Common myeloid progenitor, CD34-positive (primary cell): ENCODE results near the gene HNRNPM.
A peak's percentile ranks its signal among the peaks of the same experiment; 100 is the strongest.

ENCODE experiments used
- CTCF ChIA-PET: fragments of 350-600 bp; sonication (Branson Sonifier 250); formaldehyde crosslinking; loops from one replicate; lab custom pipeline; 2021; ENCODE audit warnings: antibody characterized with exemption; lab: Charles Lee
- POLR2A ChIA-PET: fragments of 350-600 bp; sonication (Branson Sonifier 250); formaldehyde crosslinking; loops from one replicate; lab custom pipeline; 2021; ENCODE audit warnings: antibody characterized with exemption; lab: Charles Lee
- DNase-seq, 3 donors: peaks; one replicate each; pipeline versions ENCODE4 v3.0.0 to v3.0.0-alpha.2; 2013
- H3K27ac ChIP-seq, 2 experiments: 1 replicate in 1 of 2; 2 replicates in 1 of 2; pipeline ENCODE4 v1.7.0; 2013; ENCODE audit warnings: inconsistent platforms in 2 of 2, low read length in 2 of 2, mild to moderate bottlenecking in 2 of 2, low read depth in 1 of 2, moderate library complexity in 1 of 2; ENCODE audit not compliant: severe bottlenecking in 2 of 2, insufficient read depth in 1 of 2, poor library complexity in 1 of 2
- H3K27me3 ChIP-seq, 5 experiments: replicated peaks in 2 of 5; 1 replicate in 3 of 5; 2 replicates in 2 of 5; pipeline versions ENCODE4 v1.6.1 to v1.7.0; 2013; ENCODE audit warnings: low read length in 4 of 5, mild to moderate bottlenecking in 2 of 5, moderate library complexity in 2 of 5, inconsistent platforms in 1 of 5; ENCODE audit not compliant: insufficient read depth in 5 of 5, control insufficient read depth in 4 of 5
- H3K36me3 ChIP-seq, 4 experiments: 1 replicate in 2 of 4; 2 replicates in 2 of 4; pipeline versions ENCODE4 v1.6.1 to v1.7.0; 2013; ENCODE audit warnings: low read length in 3 of 4, control low read depth in 1 of 4, mild to moderate bottlenecking in 1 of 4; ENCODE audit not compliant: control insufficient read depth in 4 of 4, insufficient read depth in 4 of 4
- H3K4me1 ChIP-seq, 4 experiments: 1 replicate in 3 of 4; 2 replicates in 1 of 4; pipeline versions ENCODE4 v1.6.1 to v1.7.1; 2013; ENCODE audit warnings: low read length in 3 of 4, mild to moderate bottlenecking in 3 of 4, control low read depth in 1 of 4, inconsistent platforms in 1 of 4, moderate library complexity in 1 of 4; ENCODE audit not compliant: control insufficient read depth in 4 of 4, insufficient read depth in 4 of 4; ENCODE audit errors: control extremely low read depth in 1 of 4
- H3K4me3 ChIP-seq, 7 experiments: 1 replicate in 4 of 7; 2 replicates in 3 of 7; pipeline versions ENCODE4 v1.5.1 to v1.7.0; 2013; ENCODE audit warnings: mild to moderate bottlenecking in 7 of 7, low read length in 6 of 7, moderate library complexity in 6 of 7, inconsistent platforms in 2 of 7, low read depth in 2 of 7, control low read depth in 1 of 7; ENCODE audit not compliant: insufficient read depth in 4 of 7, control insufficient read depth in 1 of 7; ENCODE audit errors: extremely low read depth in 1 of 7
- H3K9me3 ChIP-seq, 5 experiments: 1 replicate in 4 of 5; 2 replicates in 1 of 5; pipeline versions ENCODE4 v1.6.1 to v1.7.1; 2013; ENCODE audit warnings: low read length in 4 of 5, mild to moderate bottlenecking in 2 of 5, inconsistent platforms in 1 of 5, low read depth in 1 of 5, moderate library complexity in 1 of 5; ENCODE audit not compliant: control insufficient read depth in 4 of 5, insufficient read depth in 2 of 5; ENCODE audit errors: control extremely low read depth in 1 of 5
- WGBS: methylation state at CpG from one replicate; pipeline ENCODE4 v1.1.5; 2013; ENCODE audit not compliant: insufficient coverage; 5-methylcytosine and 5-hydroxymethylcytosine counted together

HNRNPM gene

GRCh38 chr19:8486661-8487136 is 41.9 kb downstream of the HNRNPM start:
- Histone ChIP-seq H3K4me3 (peak overlapping the region in 1 of 7 experiments; percentile 7), H3K27me3 (no peaks in the 10 kb centered on the region), H3K27ac (peak overlapping the region in 1 of 2 experiments; percentile 55), H3K9me3 (no peaks in the 10 kb centered on the region), H3K4me1 (peaks cover 5 to 56% (median 45%) of the 10 kb centered on the region in 4 experiments), H3K36me3 (peaks cover 10 to 93% (median 64%) of the 10 kb centered on the region in 4 experiments)
- ChIA-PET POLR2A (interaction anchor here (1.1 to 1.9 kb wide), 5 partner anchors 7 to 90 kb away, joined by 4 to 20 read pairs (median 7); partner anchors contain the start of genes MYO1F and ZNF414), CTCF (interaction anchor here (0.8 to 5.3 kb wide), 15 partner anchors 8 to 102 kb away, joined by 3 to 94 read pairs (median 10); partner anchors contain the start of genes MARCHF2, MYO1F, PRAM1 and ZNF414)
- 88% methylated on average over 16 of the region's 16 CpGs for WGBS
- DNase-seq = no peak

DNA sequence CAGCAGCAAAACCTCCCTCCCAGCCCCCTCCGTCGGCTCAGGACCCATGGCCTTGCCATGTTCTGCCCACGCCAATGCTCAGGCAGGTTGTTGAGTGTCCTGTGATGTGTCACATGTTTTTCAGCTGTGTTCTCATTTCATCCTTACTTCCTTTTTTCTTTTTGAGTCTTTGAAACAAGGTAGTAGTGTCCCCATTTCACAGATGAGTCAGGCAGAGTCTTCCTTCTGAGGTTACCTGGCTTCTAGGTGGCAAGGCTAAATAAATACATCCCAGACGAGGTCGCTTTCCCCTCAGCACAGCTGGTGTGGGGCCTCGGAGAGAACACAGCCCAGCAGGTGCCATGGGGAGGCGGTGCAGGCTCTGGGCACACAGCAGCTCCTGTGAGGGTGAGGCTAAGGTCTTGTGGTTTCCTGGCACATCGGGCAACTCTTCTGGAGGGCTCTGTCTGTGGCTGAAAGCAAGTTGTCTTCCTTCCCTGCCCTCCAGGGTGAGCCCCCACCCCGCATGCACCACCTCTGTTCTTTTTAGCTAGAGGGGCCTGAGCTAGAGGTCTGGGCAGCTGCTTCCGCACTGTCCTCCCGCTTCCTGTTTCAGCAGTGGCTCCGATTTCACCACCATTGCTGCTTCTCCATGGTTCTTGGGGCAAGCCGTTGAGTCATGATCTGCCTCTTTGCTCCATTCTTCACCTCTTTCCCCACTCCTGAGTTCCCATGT is 42.5 kb downstream of the HNRNPM start:
- H3K27me3 ChIP-seq = no peaks in the 10 kb centered on the region

DNA sequence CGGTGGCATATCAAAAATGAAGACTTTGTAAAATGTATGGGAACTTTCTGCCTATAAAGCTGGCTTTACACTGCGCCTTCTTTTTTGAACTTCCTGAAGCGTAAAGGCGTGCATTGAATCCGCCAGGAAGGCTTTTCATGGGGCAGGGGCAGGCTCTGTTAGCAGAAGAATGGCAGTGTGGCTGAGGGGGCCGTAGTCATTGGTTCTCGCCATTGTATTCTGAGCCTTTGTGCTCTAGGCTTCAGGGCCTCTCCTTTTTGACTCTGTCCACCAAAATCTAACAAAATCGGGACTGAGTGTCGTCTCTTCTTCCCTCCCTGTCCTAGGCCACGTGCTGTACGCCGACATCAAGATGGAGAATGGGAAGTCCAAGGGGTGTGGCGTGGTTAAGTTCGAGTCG is 43.6 kb downstream of the HNRNPM start:
- Histone ChIP-seq H3K4me3 (peak overlapping the region in 1 of 7 experiments; percentile 3), H3K9me3 (no peaks in the 10 kb centered on the region), H3K4me1 (peaks cover 5 to 62% (median 56%) of the 10 kb centered on the region in 4 experiments), H3K36me3 (peaks cover 10 to 85% (median 51%) of the 10 kb centered on the region in 4 experiments), H3K27me3 (no peaks in the 10 kb centered on the region), H3K27ac (peak overlapping the region in 1 of 2 experiments; percentile 55)
- CTCF ChIA-PET = interaction anchor here (1.1 to 5.3 kb wide), 8 partner anchors 9 to 91 kb away, joined by 3 to 94 read pairs (median 16); partner anchors contain the start of genes MARCHF2, MYO1F, PRAM1 and ZNF414
- POLR2A ChIA-PET = interaction anchor here (0.6 to 1.0 kb wide), 2 partner anchors 83 to 1020 kb away, joined by 3 to 4 read pairs; no protein-coding TSS in a partner anchor
- no peak for DNase-seq
- WGBS = 81% methylated on average over 15 of the region's 15 CpGs

More for the DNA sequence above, 42.5 kb downstream of the HNRNPM start:
- Histone ChIP-seq H3K9me3 (no peaks in the 10 kb centered on the region), H3K4me1 (peaks cover 5 to 56% (median 47%) of the 10 kb centered on the region in 4 experiments), H3K27ac (peak overlapping the region in 1 of 2 experiments; percentile 55), H3K4me3 (peak overlapping the region in 4 of 7 experiments; percentile 3 to 37 (median 17)), H3K36me3 (peaks cover 10 to 90% (median 60%) of the 10 kb centered on the region in 4 experiments)
- ChIA-PET CTCF (interaction anchor here (0.6 to 5.3 kb wide), 21 partner anchors 8 to 101 kb away, joined by 3 to 94 read pairs (median 5); partner anchors contain the start of genes MARCHF2, MYO1F, PRAM1 and ZNF414), POLR2A (interaction anchor here (0.6 to 1.9 kb wide), 8 partner anchors 8 to 90 kb away, joined by 3 to 20 read pairs (median 5); partner anchors contain the start of genes MYO1F and ZNF414)
- peak; percentile 85 to 98 (median 97) for DNase-seq
- 8% methylated on average over 11 of the region's 13 CpGs for WGBS

DNA sequence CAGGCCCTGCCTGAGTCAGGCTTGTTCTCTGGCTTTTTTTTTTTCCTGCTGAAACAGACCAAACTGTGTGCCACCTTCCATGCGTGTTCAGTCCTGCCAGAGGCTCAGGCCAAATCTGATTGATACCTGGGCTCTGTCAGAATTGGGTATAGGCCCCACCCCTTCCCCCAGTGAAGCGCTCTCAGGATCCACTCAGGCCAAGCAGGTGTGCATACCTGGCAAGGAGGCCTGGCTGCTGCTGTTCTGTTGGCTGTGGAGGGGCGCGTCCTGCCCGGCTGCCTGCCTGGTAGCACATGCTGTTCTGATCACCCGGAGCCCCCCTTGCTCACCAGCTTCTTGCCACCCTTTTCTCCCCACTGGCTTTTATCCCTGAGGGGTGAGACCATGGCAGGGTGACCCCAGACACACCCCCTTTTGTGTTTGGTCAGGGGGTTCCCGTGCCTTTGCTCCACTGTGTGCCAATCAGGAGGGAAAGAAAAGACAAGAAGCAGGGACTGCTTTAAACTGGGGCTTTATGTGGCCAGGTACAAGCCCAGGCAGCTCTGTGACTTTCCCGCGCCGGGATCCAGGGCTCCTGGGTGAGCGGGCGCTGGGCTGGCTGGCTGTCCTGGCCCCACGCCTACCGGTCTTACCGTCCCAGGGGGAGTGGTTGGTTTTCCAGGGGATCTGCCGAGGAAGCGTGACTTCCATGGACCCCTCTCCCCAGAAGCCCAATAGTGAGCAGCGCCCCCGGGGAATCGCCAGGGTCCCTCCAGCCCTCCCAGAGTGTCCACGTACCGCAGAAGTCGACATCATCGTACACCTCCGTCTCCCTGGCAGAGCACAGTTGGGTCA is 45.0 kb downstream of the HNRNPM start:
- POLR2A ChIA-PET = no interaction called here
- CTCF ChIA-PET = interaction anchor here (1.2 to 5.3 kb wide), 4 partner anchors 7 to 90 kb away, joined by 4 to 94 read pairs (median 32); partner anchors contain the start of genes MYO1F and PRAM1
- H3K4me1 ChIP-seq = peaks cover 5 to 76% (median 68%) of the 10 kb centered on the region in 4 experiments
- 92% methylated on average over 23 of the region's 25 CpGs for WGBS
- H3K9me3 ChIP-seq = no peaks in the 10 kb centered on the region
- no peak overlapping the region for H3K4me3 ChIP-seq
- peak overlapping the region in 1 of 2 experiments; percentile 51 for H3K27ac ChIP-seq
- H3K27me3 ChIP-seq = no peaks in the 10 kb centered on the region
- H3K36me3 ChIP-seq = peaks cover 10 to 76% (median 42%) of the 10 kb centered on the region in 4 experiments
- DNase-seq = no peak

DNA sequence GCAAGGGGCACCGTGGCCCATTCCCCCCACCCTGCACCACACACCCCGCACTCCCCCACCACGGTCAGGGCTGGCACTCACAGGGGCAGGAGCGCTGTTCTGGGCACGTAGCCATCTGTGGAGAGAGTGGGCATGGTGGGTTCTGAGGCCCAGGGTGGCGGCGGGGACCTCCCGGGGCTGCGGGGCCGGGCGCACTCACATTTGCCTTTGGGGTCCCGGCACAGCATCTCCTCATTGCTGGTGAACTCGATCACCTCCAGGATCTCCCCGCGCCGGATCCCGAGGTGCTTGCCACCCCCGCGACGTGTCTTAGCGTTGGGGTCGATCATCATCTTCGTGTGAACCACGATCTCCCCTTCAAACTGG is 45.6 kb downstream of the HNRNPM start:
- CTCF ChIA-PET = interaction anchor here (0.9 to 1.6 kb wide), 3 partner anchors 10 to 19 kb away, joined by 3 to 4 read pairs (median 3); no protein-coding TSS in a partner anchor
- peak overlapping the region in 1 of 2 experiments; percentile 51 for H3K27ac ChIP-seq
- H3K36me3 ChIP-seq = peaks cover 9 to 71% (median 36%) of the 10 kb centered on the region in 4 experiments

DNA sequence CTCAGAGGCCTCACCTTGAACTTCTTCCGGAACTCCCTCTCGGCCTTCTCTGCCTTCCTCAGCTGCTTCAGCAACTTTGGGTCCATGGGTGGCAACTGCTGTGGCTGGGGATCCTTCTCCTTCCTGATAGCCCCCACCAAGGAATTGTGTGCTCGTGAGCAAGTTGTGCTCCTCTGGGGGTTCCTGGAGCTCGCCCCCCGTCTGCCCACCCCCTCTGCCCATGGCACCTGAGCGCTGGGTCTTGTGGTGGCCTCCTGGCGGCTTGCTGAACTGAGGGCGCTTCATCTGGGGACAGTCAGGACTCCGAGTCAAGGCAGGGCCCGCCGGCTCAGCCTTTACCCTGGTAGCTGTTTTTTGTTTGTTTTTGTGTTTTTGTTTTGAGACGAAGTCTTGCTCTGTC is 46.1 kb downstream of the HNRNPM start:
- CTCF ChIA-PET = interaction anchor here (0.9 to 1.6 kb wide), 3 partner anchors 9 to 18 kb away, joined by 3 to 4 read pairs (median 3); no protein-coding TSS in a partner anchor
- H3K9me3 ChIP-seq = no peaks in the 10 kb centered on the region

More for the DNA sequence above, 45.6 kb downstream of the HNRNPM start:
- Histone ChIP-seq H3K9me3 (no peaks in the 10 kb centered on the region), H3K4me1 (peaks cover 8 to 82% (median 73%) of the 10 kb centered on the region in 4 experiments), H3K27me3 (no peaks in the 10 kb centered on the region), H3K4me3 (no peak overlapping the region)
- DNase-seq = no peak
- POLR2A ChIA-PET = no interaction called here
- WGBS = 87% methylated on average over 22 of the region's 24 CpGs

More for the DNA sequence above, 46.1 kb downstream of the HNRNPM start:
- no peak for DNase-seq
- Histone ChIP-seq H3K4me1 (peaks cover 8 to 83% (median 76%) of the 10 kb centered on the region in 4 experiments), H3K27me3 (no peaks in the 10 kb centered on the region), H3K27ac (peak overlapping the region in 1 of 2 experiments; percentile 25), H3K36me3 (peaks cover 5 to 71% (median 32%) of the 10 kb centered on the region in 4 experiments), H3K4me3 (no peak overlapping the region)
- WGBS = 98% methylated on average over 8 of the region's 12 CpGs
- POLR2A ChIA-PET = no interaction called here
